DMS53 treated with DMSO at 0.1 percent for 48 hours (cell line): ENCODE data around the gene ARMC9.
"Not testable (repeated sequence)": the region's sequence is repeated elsewhere in the genome, so short reads cannot be mapped to it uniquely, and the experiment has no call there.

Experiments
- DNase-seq: peaks from one replicate; lab custom pipeline; 2025; ENCODE audit not compliant: unreplicated experiment; lab: John Stamatoyannopoulos, UW

ARMC9 gene

DNA sequence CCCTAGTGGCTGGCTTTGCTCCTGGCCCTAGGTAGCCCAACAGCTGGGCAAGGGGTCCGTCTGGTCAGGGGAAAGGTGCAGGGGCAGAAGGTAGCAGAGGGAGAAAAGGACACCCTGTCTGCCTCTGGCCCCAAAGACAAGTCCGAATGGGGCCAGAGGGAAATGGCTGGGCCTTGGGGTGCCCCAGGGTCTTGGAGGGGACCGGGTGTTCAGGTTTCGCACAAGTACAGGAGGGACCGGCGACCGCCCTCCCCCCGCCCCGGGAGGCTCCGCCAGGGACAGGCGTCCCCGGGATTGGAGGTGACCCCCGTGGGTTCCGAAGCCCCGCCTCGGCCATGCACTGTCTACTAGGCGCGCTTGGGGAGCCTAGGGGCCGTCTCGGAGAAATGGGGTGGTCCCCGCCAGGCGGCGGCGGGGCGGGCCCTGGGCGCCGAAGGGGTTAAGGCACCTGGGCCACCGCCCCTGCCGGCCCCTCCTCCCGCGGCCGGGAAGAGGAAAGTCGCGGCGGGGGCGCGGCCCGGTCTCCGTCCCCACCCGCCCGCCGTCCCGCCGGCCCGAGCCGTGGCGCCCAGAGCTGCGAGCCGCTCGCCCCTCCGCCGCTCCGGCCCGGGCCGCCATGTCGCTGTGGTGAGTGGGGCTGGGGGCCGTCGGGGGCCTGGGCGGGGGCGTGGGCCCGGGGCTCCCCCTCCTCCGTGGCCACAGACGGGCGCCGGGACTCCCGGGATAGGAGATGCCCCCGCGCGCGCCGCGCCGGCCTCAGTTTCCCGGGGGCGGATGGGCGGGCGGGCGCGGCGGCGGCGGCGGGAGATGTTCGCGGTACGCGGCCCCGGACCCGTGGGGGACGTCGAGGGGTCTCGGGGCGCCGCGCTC lies 197.0 kb downstream of the ARMC9 start, which contains the start of gene B3GNT7:
TSS of gene B3GNT7 (plus strand) at position 523 of the 870 bp plus-strand sequence. CDS start at position 617, 94 bp downstream.
- no peak for DNase-seq

DNA sequence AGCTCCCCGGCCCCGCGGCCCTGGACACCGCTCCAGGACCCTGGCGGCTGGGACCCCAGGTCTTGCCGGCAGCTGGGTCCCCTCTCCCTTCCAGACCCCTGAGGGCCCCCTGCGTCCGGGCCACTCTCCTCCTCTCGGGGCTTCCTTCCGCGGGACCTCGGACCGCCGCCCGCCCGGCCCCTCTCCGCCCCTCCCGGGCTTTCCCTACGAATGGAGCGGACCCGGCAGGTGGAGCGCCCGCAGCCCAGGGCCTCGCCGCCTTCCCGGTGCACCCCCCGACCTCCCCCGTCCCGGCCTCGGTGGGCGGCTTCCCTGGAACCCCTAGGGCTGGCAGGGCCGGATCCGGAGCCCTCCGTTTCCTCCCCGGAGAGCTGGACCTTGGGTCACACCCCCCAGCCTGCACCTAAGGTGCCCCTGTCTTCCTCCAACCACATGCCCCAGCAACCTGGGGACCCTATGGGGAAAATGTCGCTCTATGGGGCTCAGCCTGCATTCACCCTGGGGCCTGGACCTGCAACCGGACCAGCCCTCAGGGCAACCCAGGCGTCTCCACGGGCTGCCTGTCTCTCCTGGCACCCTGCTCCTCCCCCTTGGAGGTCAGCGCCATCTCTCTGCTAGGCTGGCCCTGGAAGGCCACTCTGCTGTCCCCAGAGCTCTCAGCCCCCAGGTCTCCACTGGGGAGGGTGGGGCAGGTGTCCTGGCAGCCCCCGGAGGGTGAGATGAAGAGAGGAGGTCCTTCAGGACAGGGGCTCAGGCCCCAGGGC lies 197.8 kb downstream of the ARMC9 start:
- no peak for DNase-seq

DNA sequence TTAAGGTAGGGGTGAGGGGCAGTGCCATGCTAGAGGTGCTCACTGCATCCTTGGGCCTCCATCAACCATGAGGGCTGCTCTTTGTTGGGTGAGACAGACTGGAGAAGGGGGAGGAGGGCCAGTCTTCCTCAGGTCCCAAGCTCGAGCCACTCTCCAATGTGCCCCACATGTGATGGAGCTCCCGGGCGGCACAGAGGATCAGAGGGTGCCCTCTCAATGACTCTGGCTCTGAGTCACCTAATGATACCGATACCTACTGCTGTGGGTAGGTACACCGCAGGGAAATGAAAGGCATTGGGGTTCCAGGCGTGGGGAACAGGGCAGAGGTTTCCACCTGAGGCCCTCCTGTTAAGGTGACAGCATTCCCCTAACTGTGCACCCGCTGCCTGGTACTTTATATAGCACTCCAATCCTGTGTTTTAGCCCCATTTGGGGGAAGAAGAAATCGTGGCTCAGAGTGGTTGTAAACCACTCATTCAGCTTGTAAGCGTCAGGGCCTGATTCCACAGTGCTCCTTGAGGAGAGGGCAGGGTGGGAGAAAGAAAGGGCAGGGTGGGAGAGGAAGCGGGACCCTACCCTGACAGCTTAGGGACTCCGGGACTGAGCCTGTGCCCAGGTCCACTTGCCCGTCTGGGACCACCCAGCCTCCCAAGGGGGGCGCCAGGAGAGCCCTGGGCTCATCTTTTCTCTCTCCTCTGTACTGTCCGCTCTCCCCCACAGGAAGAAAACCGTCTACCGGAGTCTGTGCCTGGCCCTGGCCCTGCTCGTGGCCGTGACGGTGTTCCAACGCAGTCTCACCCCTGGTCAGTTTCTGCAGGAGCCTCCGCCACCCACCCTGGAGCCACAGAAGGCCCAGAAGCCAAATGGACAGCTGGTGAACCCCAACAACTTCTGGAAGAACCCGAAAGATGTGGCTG lies 198.8 kb downstream of the ARMC9 start:
- no peak for DNase-seq

DNA sequence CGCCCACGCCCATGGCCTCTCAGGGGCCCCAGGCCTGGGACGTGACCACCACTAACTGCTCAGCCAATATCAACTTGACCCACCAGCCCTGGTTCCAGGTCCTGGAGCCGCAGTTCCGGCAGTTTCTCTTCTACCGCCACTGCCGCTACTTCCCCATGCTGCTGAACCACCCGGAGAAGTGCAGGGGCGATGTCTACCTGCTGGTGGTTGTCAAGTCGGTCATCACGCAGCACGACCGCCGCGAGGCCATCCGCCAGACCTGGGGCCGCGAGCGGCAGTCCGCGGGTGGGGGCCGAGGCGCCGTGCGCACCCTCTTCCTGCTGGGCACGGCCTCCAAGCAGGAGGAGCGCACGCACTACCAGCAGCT lies 199.5 kb downstream of the ARMC9 start:
- no peak for DNase-seq

DNA sequence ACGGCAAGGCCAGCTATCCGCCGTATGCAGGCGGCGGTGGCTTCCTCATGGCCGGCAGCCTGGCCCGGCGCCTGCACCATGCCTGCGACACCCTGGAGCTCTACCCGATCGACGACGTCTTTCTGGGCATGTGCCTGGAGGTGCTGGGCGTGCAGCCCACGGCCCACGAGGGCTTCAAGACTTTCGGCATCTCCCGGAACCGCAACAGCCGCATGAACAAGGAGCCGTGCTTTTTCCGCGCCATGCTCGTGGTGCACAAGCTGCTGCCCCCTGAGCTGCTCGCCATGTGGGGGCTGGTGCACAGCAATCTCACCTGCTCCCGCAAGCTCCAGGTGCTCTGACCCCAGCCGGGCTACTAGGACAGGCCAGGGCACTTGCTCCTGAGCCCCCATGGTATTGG lies 200.2 kb downstream of the ARMC9 start:
- DNase-seq, result no peak

DNA sequence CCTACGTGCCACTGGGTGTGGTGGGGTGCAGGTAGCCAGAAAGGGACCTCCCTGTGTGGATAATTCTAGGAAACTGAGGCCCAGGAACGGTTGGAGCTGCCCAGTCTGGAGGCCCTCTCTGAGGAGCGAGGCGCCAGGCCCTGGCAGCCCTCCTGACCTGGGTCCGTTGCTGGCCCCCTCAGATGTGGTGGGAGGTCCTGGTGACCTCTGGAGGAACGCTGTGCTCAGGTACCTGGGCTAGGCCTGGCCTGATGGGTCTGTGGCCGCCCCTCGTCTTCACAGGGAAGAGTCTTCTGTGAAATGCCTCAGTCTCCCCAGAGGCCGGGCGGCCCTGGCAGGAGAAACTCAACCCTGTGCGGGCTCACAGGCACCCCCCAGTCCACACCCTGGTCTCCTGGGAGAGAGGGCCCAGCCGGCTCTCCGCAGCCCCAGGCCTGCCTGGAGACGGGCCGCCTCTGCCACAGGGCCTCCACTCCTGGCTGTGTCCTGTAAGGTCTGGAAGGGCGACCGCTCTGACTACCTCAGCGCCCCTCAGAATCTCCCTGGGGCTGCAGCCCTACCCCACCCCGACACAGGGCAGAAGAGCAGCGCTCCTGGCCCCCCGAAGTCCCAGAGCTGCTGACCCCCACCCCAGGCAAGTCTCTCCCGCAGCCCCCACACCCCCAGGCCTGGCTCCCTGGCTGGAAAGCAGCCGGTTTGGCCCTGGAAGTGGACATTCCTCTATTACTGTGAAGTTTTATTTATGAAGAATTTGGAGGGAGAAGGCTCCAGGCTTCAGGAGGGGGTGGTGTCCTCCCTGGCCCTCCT lies 200.8 kb downstream of the ARMC9 start:
- DNase-seq, result no peak

DNA sequence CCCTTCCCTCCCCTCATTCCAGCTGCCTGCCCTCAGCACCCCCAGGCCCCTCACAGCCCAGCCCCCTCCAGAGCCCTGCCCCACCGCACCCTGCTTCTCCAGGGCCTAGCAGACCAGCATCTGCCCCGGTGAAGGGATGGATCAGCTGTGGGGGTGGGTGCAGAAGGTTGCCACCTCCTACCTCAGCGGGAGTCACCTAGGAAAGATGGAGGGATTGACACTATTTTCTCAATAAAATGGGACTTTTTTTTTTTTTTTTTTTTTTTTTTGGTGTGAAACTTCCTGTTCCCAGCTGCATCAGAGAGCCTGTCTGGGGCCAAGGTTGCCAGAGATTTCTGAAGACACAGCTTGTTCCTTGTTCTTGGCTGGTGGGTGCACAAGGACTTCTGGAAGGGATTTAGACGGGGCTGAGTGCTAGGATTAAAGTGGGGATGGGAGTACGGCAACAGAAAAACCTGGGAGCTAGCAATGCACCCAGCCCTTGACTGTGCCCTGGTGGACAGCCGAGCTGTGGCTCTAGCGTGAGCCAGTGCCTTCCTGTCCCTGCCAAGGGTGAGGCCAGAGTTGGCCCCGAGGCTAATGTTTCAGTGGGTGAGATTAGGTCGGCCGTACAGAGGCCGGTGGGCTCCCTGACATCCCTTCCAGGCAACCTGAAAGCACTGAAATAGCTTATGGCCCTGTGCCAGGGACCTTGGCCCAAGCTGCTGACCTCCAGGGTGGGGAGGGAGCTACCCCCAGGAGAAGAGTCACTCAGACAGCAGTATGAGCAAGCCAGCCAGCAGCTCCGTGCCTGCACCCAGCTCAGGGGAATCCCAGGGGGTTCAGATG lies 201.6 kb downstream of the ARMC9 start:
- DNase-seq, result no peak

DNA sequence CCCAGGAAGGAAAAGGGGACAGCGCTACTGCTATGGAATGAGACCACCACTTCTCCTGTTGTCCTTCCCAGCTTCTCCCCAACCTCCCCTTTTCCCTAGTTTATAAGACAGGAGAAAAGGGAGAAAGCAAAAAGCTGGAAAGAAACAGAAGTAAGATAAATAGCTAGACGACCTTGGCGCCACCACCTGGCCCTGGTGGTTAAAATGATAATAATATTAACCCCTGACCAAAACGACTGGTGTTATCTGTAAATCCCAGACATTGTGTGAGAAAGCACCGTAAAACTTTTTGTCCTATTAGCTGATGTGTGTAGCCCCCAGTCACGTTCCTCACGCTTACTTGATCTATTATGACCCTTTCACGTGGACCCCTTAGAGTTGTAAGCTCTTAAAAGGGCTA lies 202.2 kb downstream of the ARMC9 start:
- DNase-seq, result not testable (repeated sequence)

DNA sequence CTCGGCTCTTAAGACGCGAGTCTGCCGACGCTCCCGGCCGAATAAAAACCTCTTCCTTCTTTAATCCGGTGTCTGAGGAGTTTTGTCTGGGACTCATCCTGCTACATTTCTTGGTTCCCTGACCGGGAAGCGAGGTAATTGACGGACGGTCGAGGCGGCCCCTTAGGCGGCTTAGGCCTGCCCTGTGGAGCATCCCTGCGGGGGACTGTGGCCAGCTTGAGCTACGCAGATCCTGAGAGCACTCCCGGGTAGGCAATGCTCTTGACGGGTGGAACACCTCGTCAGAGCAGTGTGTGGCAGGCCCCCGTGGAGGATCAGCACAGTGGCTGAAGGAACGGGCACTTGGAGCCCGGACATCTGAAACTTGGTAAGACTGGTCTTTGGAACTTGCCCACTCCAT lies 202.7 kb downstream of the ARMC9 start:
- DNase-seq, result not testable (repeated sequence)

DNA sequence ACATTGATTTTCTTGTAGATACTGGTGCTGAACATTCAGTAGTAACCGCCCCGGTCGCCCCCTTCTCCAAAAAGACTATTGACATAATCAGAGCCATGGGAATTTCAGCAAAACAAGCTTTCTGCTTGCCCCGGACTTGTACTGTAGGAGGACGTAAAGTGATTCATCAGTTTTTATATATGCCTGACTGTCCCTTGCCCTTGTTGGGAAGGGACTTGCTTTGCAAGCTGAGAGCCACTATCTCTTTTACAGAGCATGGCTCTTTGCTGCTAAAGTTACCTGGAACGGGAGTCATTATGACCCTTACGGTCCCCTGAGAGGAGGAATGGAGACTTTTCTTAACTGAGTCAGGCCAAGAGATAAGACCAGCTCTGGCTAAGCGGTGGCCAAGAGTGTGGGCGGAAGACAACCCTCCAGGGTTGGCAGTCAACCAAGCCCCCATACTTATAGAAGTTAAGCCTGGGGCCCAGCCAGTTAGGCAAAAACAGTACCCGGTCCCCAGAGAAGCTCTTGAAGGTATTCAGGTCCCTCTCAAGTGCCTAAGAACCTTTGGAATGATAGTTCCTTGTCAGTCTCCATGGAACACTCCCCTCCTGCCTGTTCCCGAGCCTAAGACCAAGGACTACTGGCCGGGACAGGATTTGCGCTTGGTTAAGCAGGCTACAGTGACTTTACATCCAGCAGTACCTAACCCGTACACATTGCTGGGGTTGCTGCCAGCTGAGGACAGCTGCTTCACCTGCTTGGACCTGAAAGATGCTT lies 205.2 kb downstream of the ARMC9 start:
- not testable (repeated sequence) for DNase-seq

DNA sequence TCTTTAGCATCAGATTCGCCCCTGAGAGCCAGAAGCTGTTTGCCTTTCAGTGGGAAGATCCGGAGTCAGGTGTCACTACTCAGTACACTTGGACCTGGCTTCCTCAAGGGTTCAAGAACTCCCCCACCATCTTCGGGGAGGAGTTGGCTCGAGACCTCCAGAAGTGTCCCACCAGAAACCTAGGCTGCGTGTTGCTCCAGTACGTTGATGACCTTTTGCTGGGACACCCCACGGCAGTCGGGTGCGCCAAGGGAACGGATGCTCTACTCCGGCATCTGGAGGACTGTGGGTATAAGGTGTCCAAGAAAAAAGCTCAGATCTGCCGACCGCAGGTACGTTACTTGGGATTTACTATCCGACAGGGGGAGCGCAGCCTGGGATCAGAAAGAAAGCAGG lies 205.8 kb downstream of the ARMC9 start:
- not testable (repeated sequence) for DNase-seq

DNA sequence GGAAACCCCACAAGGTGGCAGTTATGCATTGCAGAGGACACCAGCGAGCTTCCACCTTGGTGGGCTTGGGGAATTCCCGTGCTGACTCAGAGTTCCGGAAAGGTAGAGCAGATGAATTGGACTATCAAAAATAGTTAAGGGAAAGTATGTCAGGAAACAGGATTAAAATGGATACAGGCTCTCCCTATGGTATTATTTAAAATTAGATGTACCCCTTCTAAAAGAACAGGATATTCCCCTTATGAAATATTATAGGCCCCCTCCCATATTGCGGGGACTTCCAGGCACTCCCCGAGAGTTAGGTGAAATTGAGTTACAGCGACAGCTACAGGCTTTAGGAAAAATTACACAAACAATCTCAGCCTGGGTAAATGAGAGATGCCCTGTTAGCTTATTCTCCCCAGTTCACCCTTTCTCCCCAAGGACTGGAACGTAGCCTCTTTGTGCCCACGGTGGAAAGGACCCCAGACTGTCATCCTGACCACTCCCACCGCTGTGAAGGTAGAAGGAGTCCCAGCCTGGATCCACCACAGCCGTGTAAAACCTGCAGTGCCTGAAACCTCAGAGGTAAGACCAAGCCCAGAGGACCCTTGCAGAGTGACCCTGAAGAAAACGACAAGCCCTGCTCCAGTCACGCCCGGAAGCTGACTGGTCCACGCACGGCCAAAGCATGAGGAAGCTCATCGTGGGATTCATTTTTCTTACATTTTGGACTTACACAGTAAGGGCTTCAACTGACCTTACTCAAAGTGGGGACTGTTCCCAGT lies 207.4 kb downstream of the ARMC9 start:
- not testable (repeated sequence) for DNase-seq

DNA sequence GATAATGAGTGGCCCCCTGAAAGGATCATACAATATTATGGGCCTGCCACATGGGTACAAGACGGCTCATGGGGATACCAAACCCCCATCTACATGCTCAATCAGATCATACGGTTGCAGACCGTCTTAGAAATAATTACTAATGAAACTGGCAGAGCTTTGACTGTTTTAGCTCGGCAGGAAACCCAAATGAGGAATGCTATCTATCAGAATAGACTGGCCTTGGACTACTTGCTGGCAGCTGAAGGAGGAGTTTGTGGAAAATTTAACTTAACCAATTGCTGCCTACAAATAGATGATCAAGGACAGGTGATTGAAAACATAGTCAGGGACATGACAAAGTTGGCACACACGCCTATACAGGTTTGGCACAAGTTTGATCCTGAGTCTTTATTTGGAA lies 209.3 kb downstream of the ARMC9 start:
- not testable (repeated sequence) for DNase-seq

DNA sequence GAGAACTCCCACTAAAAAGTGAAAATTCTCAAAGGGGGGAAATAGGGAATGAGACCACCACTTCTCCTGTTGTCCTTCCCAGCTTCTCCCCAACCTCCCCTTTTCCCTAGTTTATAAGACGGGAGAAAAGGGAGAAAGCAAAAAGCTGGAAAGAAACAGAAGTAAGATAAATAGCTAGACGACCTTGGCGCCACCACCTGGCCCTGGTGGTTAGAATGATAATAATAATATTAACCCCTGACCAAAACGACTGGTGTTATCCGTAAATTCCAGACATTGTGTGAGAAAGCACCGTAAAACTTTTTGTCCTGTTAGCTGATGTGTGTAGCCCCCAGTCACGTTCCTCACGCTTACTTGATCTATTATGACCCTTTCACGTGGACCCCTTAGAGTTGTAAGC lies 209.9 kb downstream of the ARMC9 start:
- not testable (repeated sequence) for DNase-seq

DNA sequence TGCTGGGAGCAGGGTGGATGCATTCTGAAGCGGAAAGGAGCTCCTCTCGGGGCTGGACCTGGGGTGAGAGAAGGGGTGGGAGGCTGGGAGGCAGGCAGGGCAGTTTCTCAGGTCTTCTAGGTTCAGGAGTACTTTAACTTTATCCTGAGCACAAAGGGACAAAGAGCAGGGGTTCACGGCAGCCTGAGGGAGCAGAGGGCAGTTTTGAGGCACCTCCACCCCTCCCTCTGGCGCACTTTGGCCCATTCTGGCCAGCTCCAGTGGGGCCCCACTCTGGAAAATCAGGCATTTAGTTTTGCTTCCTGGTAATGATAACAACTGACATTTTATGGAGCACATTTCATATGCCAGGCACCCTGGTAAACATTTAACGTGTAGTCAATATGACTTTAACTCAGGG lies 211.3 kb downstream of the ARMC9 start:
- no peak for DNase-seq

DNA sequence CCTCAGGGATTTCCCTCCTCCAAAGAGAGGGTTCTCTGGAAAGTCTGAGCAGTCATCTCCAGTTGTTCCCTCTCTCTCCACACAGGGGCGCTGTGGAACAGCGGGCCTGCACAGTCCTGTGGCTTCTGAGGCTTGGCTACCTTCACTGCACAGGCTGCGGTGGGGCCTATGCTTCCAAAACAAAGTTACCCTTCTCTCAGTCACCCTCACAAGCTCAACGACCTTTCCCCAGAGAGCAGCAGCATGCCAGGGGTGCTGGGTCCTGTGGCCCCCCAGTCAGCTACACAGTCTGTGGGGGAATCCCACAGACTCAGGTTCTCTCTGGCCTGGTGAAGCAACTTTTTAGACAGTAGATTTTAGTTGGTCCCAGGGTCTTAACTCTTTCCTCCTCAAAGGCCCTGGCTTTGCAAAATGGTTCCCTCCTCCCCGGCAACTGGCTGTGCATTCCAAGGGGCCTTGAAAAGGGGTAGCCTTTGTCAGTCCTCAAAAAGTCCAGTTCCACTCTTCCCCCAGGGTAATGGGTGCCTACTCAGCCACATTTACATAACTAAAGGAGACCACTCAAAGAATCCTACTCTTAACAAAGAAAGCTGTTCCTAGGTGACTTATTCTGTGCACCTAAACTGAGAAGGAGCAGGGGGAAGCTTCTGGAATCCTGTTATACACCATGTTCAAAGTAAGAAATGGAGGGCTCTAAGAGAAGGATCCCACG lies 212.0 kb downstream of the ARMC9 start:
- no peak for DNase-seq

DNA sequence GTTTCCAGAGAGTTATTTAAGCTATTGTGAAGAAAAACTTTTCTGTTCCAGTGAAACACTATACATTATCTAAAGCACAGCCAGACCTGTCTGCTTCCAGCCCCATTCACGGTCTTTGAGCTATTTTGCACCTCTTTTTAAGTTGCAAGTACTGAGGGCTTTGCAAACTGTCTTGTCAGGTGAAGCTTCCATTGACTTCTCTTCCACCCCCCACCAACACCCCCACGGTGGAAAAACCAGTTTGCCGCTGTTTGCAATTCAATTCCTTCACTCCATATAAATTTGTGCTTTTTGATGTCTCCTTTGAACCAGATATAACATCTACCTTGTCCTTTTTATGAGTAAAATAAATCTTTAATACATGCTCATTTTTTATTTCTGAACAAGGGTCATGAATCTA lies 212.8 kb downstream of the ARMC9 start:
- no peak for DNase-seq
